VCaP (cell line): Measurements from ENCODE around the gene RAB23.

ENCODE experiments used
- H3K27ac ChIP-seq: fragments of 450-650 bp; 2 replicates; pipeline ENCODE4 v1.5.1; 2017
- TF ChIP-seq, protein P1 (sequence below): fragments of 450-650 bp; conservative IDR thresholded peaks from 2 replicates; pipeline ENCODE4 v1.5.1; 2017; ENCODE audit warnings: mild to moderate bottlenecking, moderate library complexity

The RAB23 gene

DNA sequence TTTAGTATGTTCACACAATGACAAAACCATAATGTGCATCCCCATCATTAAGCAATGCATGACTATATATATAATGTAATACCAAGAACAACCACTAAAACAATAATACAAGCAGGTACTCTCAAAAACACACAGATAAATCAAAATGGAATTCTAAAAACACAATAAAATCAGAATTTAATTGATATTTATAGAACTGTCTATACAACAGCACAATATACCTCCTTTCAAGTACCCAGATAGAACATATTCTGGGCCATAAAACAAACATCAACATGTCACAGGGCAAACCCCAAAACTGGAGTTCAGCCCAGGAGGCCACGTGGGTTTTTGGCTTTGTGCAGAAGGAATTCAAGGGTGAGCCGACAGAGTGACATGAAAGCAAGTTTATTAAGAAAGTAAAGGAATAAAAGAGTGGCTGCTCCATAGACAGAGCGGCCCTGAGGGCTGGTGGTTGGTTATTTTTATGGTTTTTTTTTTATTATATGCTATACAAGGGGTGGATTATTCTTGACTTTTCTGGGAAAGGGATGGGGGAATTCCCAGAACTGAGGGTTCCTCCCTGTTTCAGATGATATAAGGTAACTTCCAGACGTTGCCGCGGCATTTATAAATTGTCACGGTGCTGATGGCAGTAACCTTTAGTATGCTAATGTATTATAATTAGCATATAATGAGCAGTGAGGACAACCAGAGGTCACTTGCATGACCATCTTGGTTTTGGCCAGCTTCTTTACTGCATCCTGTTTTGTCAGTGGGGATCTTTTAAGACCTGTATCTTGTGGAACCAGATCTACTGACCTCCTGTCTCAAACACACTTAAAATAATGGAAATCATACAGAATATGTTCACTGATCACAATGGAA is 5.6 kb downstream of the RAB23 start:
- TF ChIP-seq, protein P1, sequence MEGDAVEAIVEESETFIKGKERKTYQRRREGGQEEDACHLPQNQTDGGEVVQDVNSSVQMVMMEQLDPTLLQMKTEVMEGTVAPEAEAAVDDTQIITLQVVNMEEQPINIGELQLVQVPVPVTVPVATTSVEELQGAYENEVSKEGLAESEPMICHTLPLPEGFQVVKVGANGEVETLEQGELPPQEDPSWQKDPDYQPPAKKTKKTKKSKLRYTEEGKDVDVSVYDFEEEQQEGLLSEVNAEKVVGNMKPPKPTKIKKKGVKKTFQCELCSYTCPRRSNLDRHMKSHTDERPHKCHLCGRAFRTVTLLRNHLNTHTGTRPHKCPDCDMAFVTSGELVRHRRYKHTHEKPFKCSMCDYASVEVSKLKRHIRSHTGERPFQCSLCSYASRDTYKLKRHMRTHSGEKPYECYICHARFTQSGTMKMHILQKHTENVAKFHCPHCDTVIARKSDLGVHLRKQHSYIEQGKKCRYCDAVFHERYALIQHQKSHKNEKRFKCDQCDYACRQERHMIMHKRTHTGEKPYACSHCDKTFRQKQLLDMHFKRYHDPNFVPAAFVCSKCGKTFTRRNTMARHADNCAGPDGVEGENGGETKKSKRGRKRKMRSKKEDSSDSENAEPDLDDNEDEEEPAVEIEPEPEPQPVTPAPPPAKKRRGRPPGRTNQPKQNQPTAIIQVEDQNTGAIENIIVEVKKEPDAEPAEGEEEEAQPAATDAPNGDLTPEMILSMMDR: 0 out of 2 replicates have a peak, but pooled peaks have one; percentile 18
- H3K27ac ChIP-seq: peak overlapping the region; percentile 81

GRCh38 chr6:57215260-57215659 is 6.8 kb downstream of the RAB23 start:
- TF ChIP-seq, protein P1: no peak
- H3K27ac ChIP-seq: no peak overlapping the region

DNA sequence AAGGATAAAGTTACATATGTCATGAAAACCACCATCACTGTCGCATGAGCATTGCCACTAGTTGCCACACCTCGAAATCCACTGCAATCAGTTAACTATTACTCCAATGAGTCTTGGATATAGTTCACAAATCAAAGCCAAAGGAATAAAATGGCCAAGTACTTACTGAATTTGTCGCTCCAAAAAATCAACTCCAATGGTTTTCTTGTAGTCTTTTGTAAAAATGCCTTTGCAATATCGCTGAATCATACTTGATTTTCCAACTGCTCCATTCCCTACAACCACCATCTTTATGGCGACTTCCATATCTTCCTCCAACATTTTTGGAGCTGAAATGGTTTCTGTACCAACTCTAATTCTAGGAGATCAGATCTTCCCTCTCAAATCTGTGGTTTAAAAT is 12.0 kb downstream of the RAB23 start:
- TF ChIP-seq, protein P1: no peak
- no peak overlapping the region for H3K27ac ChIP-seq

- no peak overlapping the region for H3K27ac ChIP-seq
- TF ChIP-seq, protein P1: no peak
Observed at GRCh38 chr6:57209030-57209429, 13.1 kb downstream of the RAB23 start.

DNA sequence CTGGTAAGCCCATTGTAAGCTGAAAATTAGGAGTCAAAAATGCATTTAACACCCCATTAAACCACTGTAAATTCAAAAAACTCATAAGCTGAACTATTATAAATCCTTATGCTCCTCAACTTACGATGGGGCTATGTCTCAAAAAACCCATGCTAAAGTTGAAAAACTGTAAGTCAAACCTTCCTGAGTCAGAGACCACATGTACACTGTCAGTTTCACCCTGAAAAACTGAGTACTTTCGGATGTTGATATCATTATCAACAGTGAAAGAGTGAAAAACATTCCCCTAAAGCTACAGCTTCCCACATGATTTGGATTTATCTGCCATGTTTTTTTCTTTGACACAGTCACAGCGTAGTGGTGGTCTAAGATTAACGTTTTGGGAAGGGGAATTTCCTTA is 14.2 kb downstream of the RAB23 start:
- TF ChIP-seq, protein P1: no peak
- H3K27ac ChIP-seq: no peak overlapping the region

GRCh38 chr6:57207141-57207540 is 15.0 kb downstream of the RAB23 start:
- H3K27ac ChIP-seq: no peak overlapping the region
- TF ChIP-seq, protein P1: no peak

GRCh38 chr6:57205550-57206328 is 16.4 kb downstream of the RAB23 start:
- TF ChIP-seq, protein P1: no peak
- H3K27ac ChIP-seq: no peak overlapping the region
